ENCODE data around the gene PACS1.
A peak's percentile ranks its signal among the peaks of the same experiment; 100 is the strongest.
"Not testable (repeated sequence)": the region's sequence is repeated elsewhere in the genome, so short reads cannot be mapped to it uniquely, and the experiment has no call there.

Gene PACS1

DNA sequence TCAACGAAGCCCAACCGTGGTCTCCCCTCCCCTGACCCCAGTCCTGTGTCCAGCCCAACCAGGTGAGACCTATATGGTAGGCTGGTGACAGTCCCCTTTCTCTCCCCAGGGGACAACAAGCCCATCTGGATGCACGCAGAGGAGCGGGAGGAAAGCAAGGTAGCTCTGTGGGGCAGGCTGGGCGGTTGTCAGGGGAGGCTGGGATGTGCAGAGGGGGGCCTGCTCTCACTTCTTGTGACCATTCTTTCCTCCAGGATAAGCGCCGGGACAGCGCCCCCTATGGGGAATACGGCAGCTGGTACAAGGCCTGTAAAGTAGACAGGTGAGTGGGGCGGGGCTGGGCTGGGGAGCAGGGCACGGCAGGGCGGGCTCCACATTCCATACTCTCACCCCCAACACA lies 194.8 kb downstream of the PACS1 start:
- Mint-ChIP-seq H3K27ac (no peak overlapping the region), H3K36me3 (ENCODE audit: low read depth) (peaks cover 88% of the 10 kb centered on the region), H3K4me1 (ENCODE audit: low read depth) (peaks cover 27% of the 10 kb centered on the region), H3K27me3 (no peaks in the 10 kb centered on the region), H3K4me3 (no peak overlapping the region), H3K9me3 (no peaks in the 10 kb centered on the region)
- peak; percentile 55 for DNase-seq

GRCh38 chr11:66265531-66266377 lies 195.7 kb downstream of the PACS1 start:
- peaks cover 31% of the 10 kb centered on the region for H3K4me1 Mint-ChIP-seq (ENCODE audit: low read depth)
- H3K27ac Mint-ChIP-seq: no peak overlapping the region
- H3K4me3 Mint-ChIP-seq: no peak overlapping the region
- no peaks in the 10 kb centered on the region for H3K27me3 Mint-ChIP-seq
- no peak for DNase-seq
- peaks cover 88% of the 10 kb centered on the region for H3K36me3 Mint-ChIP-seq (ENCODE audit: low read depth)
- H3K9me3 Mint-ChIP-seq: no peaks in the 10 kb centered on the region

DNA sequence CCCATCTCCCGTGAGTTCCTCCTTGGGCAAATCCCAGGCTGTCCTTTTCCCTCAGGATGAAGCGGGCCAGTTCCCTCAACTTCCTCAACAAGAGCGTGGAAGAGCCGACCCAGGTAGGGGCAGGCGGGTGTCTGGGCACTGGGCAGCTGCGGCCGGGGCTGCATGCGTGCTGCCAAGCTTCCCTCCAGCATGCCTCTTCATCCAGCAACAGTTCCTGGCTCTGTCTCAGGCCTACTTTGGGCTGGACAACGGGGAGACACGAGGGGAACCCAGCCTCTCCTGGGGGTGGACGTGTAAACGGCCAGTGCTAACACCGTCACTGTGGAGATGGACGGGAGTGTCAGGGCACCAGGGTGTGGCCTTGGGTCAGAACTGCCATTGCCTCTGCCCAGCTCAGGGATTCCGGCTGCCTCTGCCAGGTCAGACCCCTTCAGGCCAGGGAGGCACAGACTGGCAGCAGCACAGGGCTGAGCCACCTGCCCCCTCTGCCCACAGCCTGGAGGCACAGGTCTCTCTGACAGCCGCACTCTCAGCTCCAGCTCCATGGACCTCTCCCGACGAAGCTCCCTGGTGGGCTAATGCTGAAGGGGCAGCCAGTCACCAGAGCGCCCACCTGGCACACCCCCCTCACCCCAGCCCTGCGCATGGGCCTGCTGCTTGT lies 196.4 kb downstream of the PACS1 start:
- Mint-ChIP-seq H3K27ac (peak overlapping the region; percentile 90), H3K4me3 (peak overlapping the region; percentile 75), H3K27me3 (no peaks in the 10 kb centered on the region), H3K36me3 (ENCODE audit: low read depth) (peaks cover 84% of the 10 kb centered on the region), H3K4me1 (ENCODE audit: low read depth) (peaks cover 33% of the 10 kb centered on the region), H3K9me3 (no peaks in the 10 kb centered on the region)
- DNase-seq: no peak

DNA sequence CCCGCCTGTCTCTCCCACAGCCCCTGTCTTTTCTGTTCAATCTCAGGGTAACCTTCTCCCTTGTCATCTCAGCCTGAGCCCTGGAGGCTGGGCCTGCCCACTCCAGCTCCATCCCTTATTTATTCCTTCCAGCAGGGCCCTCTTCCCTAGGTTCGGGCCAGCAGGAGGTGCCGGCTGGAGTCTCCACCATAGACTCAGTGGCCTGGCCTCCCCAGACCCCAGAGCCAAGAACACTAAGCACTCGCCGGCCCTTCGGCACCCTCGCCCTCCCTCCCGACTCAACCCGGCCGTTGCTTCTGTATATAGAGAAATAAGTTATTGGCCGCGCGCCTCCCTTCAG lies 196.9 kb downstream of the PACS1 start:
- H3K27ac Mint-ChIP-seq: peak overlapping the region; percentile 90
- no peaks in the 10 kb centered on the region for H3K9me3 Mint-ChIP-seq
- peaks cover 38% of the 10 kb centered on the region for H3K4me1 Mint-ChIP-seq (ENCODE audit: low read depth)
- H3K27me3 Mint-ChIP-seq: no peaks in the 10 kb centered on the region
- peaks cover 84% of the 10 kb centered on the region for H3K36me3 Mint-ChIP-seq (ENCODE audit: low read depth)
- peak overlapping the region; percentile 75 for H3K4me3 Mint-ChIP-seq
- DNase-seq: no peak

DNA sequence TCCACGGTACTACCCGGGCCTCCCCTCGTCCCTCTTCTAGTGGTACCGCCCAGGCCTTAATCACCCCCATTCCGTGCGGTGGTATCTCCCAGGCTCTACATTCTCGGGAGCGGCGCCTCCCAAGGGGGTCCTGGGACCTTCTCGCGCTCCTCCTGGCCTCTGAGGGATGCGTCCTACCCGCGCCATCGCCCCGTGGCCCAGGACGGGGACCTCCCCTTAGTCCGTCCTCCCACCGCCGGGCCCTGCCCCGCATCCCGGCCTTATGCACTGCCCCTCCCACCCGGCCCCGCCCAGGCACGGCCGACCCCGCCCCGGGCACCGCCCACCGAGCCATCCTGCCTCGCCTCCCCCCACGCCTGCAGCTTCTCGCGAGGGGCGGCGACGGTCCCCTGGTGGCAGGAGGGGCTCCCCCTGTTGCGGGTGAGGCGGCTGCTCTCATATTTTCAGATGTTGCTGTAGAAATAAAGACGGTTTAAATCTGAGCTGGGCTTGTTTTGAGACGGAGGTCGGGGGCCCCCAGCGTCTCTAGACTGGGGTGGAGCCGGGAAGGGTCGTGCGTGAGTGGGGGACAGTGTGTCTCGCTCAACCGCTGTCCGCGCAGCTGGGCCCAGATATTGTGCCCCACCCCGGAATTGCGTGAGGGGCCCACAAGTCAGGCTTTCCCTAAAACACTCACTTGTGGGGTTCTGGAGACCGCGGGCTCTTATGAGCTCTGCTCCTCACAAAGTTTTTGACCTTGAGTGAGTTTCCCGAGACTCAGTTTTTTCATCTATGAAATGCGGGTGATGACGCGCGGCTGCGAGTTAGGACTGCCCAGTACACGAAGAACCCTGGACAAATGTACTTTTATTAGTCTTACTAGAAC lies 197.5 kb downstream of the PACS1 start:
- H3K4me3 Mint-ChIP-seq: peak overlapping the region; percentile 91
- H3K36me3 Mint-ChIP-seq (ENCODE audit: low read depth): peaks cover 84% of the 10 kb centered on the region
- H3K9me3 Mint-ChIP-seq: no peaks in the 10 kb centered on the region
- H3K27ac Mint-ChIP-seq: peak overlapping the region; percentile 99
- H3K4me1 Mint-ChIP-seq (ENCODE audit: low read depth): peaks cover 43% of the 10 kb centered on the region
- DNase-seq: peak; percentile 90
- no peaks in the 10 kb centered on the region for H3K27me3 Mint-ChIP-seq

DNA sequence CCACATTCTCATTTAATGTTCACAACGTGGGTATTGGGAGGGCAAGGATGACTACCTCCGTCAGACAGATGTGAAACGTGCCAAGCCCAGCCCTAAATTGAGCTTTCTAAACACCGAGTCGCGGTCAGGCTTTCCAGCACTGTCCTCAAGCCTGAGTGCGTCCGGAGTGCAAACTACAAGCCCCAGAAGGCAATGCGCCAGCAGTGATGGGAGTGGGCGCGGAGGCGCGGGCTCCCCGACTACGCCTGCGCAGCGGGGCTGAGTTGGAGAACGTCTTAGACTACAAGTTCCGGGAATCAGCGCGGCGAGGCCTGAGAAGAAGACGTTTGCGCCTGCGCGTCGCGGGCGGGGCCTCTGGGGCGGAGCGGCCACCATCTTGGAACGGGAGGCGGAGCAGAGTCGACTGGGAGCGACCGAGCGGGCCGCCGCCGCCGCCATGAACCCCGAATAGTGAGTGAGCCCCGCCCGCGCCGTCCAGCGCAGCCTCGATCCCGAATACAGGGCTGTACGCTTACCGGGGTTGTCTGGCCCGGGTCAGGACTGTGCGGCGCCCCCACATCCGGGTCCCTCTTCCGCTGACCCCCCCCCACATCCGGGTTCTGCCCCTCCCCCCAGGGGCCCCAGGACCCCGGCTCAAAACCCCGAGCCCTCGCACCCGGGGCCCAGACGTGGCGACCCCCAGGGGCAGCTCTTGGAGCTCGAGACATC lies 198.3 kb downstream of the PACS1 start, which contains the start of gene RAB1B:
TSS of gene RAB1B (plus strand) at position 396 of the 708 bp plus-strand sequence. CDS start at position 437, 41 bp downstream.
- no peaks in the 10 kb centered on the region for H3K27me3 Mint-ChIP-seq
- peaks cover 84% of the 10 kb centered on the region for H3K36me3 Mint-ChIP-seq (ENCODE audit: low read depth)
- peaks cover 44% of the 10 kb centered on the region for H3K4me1 Mint-ChIP-seq (ENCODE audit: low read depth)
- peak within 1 kb of the TSS; percentile 99 for H3K27ac Mint-ChIP-seq
- DNase-seq: peak; percentile 100
- H3K4me3 Mint-ChIP-seq: peak within 1 kb of the TSS; percentile 91
- H3K9me3 Mint-ChIP-seq: no peaks in the 10 kb centered on the region

GRCh38 chr11:66268952-66269905 lies 199.2 kb downstream of the PACS1 start:
- peak overlapping the region; percentile 99 for H3K27ac Mint-ChIP-seq
- H3K36me3 Mint-ChIP-seq (ENCODE audit: low read depth): peaks cover 83% of the 10 kb centered on the region
- H3K9me3 Mint-ChIP-seq: no peaks in the 10 kb centered on the region
- peak overlapping the region; percentile 91 for H3K4me3 Mint-ChIP-seq
- peaks cover 44% of the 10 kb centered on the region for H3K4me1 Mint-ChIP-seq (ENCODE audit: low read depth)
- DNase-seq: no peak
- no peaks in the 10 kb centered on the region for H3K27me3 Mint-ChIP-seq

DNA sequence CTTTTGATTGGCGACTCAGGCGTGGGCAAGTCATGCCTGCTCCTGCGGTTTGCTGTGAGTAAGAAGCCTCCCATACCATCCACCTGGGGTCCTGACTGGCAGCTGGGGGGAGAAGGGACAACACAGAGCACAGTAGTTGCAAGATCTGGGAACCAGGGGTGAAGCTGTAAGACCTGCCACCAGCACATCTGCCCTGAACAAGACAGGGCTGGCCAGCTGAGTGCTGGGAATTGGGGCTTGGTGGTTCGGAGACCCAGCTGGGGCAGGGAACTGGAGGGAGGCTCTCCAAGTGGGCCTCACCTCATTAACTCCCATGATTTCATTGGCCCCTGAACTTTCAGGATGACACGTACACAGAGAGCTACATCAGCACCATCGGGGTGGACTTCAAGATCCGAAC lies 201.7 kb downstream of the PACS1 start:
- Mint-ChIP-seq H3K27ac (peak overlapping the region; percentile 77), H3K4me1 (ENCODE audit: low read depth) (peaks cover 43% of the 10 kb centered on the region), H3K9me3 (no peaks in the 10 kb centered on the region), H3K27me3 (no peaks in the 10 kb centered on the region), H3K4me3 (no peak overlapping the region), H3K36me3 (ENCODE audit: low read depth) (peaks cover 84% of the 10 kb centered on the region)
- DNase-seq: no peak

DNA sequence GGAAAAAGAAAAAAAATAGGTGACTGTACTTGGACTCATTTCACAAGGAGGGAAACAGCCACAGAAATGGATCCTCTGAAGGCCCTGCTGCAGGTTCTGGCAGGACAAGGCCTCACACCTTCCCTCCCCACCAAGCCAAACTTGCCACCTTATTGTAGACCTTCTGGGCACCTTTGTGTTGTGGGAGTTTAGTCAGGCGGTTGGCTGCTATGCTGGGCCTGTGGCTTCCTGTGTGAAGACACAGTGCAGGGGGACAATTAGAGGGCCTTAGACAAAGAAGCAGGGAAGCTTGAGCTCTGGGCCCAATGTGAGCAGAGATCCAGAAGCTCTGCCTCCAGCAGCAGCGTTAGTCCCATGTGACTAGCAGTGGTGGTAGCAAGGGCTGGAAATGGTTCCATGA lies 202.5 kb downstream of the PACS1 start:
- no peak for DNase-seq
- Mint-ChIP-seq H3K4me1 (ENCODE audit: low read depth) (peaks cover 39% of the 10 kb centered on the region), H3K4me3 (no peak overlapping the region), H3K27ac (peak overlapping the region; percentile 77), H3K36me3 (ENCODE audit: low read depth) (peaks cover 82% of the 10 kb centered on the region), H3K27me3 (no peaks in the 10 kb centered on the region), H3K9me3 (no peaks in the 10 kb centered on the region)

DNA sequence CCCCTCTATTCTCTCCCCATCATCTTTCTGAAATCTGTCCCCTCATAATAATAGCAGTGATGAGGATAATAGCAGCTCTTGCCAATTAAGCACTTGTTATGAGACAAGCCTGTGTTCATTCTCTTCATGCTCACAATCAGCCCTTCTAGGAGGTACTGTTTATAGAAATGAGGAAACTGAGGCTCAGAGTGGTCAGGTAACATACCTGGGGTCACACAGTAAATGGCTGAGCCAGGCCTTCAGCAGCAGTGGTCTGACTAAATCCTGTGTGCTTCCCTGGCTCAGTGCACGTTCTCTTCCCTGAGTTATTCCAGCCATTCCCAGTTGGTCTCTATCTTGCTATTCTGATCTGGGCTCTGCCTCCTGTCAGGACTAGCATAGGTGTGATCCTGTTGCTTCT lies 204.1 kb downstream of the PACS1 start:
- Mint-ChIP-seq H3K9me3 (no peaks in the 10 kb centered on the region), H3K36me3 (ENCODE audit: low read depth) (peaks cover 73% of the 10 kb centered on the region), H3K4me3 (no peak overlapping the region), H3K27me3 (no peaks in the 10 kb centered on the region), H3K27ac (no peak overlapping the region), H3K4me1 (ENCODE audit: low read depth) (peaks cover 37% of the 10 kb centered on the region)
- no peak for DNase-seq

DNA sequence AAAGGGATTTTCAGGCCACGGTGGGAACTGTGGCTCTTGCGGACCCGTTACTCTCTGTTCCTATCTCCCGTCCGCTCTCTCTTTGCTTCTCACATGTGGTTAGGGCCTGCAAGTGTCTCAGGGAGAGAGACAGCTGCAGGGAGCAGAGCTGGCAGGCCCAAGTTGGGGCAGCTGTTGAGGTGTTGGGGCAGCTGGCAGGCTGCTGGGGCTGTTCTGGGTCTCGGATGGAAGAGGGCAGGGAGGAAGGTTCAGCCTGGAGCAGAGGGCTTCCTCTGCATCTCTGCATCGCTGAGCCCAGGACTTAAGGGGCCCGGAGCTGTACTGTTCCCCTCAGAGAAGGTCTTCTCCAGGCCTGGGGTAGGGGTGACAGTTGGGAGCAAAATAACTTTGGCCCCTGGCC lies 205.3 kb downstream of the PACS1 start:
- Mint-ChIP-seq H3K27ac (no peak overlapping the region), H3K4me3 (no peak overlapping the region), H3K36me3 (ENCODE audit: low read depth) (peaks cover 62% of the 10 kb centered on the region), H3K27me3 (no peaks in the 10 kb centered on the region), H3K9me3 (no peaks in the 10 kb centered on the region), H3K4me1 (ENCODE audit: low read depth) (peaks cover 27% of the 10 kb centered on the region)
- DNase-seq: no peak

GRCh38 chr11:66275984-66276612 lies 206.0 kb downstream of the PACS1 start:
- no peak for DNase-seq
- Mint-ChIP-seq H3K27me3 (no peaks in the 10 kb centered on the region), H3K36me3 (ENCODE audit: low read depth) (peaks cover 55% of the 10 kb centered on the region), H3K4me1 (ENCODE audit: low read depth) (peaks cover 22% of the 10 kb centered on the region), H3K27ac (no peak overlapping the region), H3K9me3 (no peaks in the 10 kb centered on the region), H3K4me3 (no peak overlapping the region)

DNA sequence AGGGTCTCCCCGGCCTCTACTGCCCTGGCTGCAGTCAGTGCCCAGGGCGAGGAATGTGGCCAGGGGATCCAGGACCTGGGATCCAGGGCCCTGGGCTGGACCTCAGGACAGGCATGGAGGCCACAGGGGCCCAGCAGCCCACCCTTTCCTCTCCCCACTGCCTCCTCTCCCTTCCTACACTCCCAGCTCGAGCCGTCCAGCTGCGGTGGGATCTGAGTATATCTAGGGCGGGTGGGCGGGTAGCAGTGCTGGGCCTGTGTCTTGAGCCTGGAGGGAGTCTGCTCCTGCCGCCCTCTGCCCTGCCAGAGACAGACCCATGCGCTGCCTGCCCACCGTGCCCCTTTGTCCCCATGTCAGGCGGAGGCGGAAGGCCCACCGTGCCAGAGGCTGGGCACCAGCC lies 206.5 kb downstream of the PACS1 start:
- H3K9me3 Mint-ChIP-seq, H3K27ac Mint-ChIP-seq, DNase-seq, H3K4me3 Mint-ChIP-seq, H3K27me3 Mint-ChIP-seq: not testable (repeated sequence)
- Mint-ChIP-seq H3K4me1 (ENCODE audit: low read depth) (peaks cover 22% of the 10 kb centered on the region), H3K36me3 (ENCODE audit: low read depth) (peaks cover 54% of the 10 kb centered on the region)

All from activated T-cell treated with anti-CD3 and anti-CD28 coated beads, Interleukin-2, amount 50 U/mL, for 24 hours (primary cell).